Memory B cell (primary cell): ENCODE measurements around the gene NCK2.
"Not testable (repeated sequence)": the region's sequence is repeated elsewhere in the genome, so short reads cannot be mapped to it uniquely, and the experiment has no call there.

Source experiments
- ATAC-seq: fragments of 150-1000 bp; cut with Tn5 transposase; 2 replicates; pipeline ENCODE4 v1.10.0; 2021; ENCODE audit warnings: low read depth, mild to moderate bottlenecking, moderate library complexity
- DNase-seq, 2 donors: peaks; one replicate each; pipeline ENCODE4 v3.0.0; 2022; ENCODE audit warnings: low spot score in 2 of 2
- H3K27ac Mint-ChIP-seq: one replicate; pipeline ENCODE4 v1.8.0; 2022; ENCODE audit warnings: mild to moderate bottlenecking, moderate library complexity, mixed read lengths
- H3K27me3 Mint-ChIP-seq: one replicate; pipeline ENCODE4 v1.8.0; 2022; ENCODE audit warnings: mixed read lengths
- H3K36me3 Mint-ChIP-seq: one replicate; pipeline ENCODE4 v1.8.0; 2022; ENCODE audit warnings: mild to moderate bottlenecking, mixed read lengths
- H3K4me1 Mint-ChIP-seq: one replicate; pipeline ENCODE4 v1.8.0; 2022; ENCODE audit warnings: mixed read lengths
- H3K4me3 Mint-ChIP-seq: one replicate; pipeline ENCODE4 v1.8.0; 2022; ENCODE audit warnings: mild to moderate bottlenecking, moderate library complexity, mixed read lengths
- H3K9me3 Mint-ChIP-seq: one replicate; pipeline ENCODE4 v1.8.0; 2022; ENCODE audit warnings: mixed read lengths

The NCK2 gene

GRCh38 chr2:105771291-105771690 lies 26.6 kb downstream of the NCK2 start:
- H3K9me3 Mint-ChIP-seq, result not testable (repeated sequence)
- peaks cover 47% of the 10 kb centered on the region for H3K4me1 Mint-ChIP-seq

GRCh38 chr2:105771836-105772235 lies 27.1 kb downstream of the NCK2 start:
- no peak for DNase-seq
- Mint-ChIP-seq H3K9me3 (peaks cover 1% of the 10 kb centered on the region), H3K27me3 (no peaks in the 10 kb centered on the region), H3K4me1 (peaks cover 52% of the 10 kb centered on the region), H3K4me3 (no peak overlapping the region), H3K27ac (peak overlapping the region; percentile 88), H3K36me3 (peaks cover 25% of the 10 kb centered on the region)
- ATAC-seq, result no peak

More at GRCh38 chr2:105771291-105771690, 26.6 kb downstream of the NCK2 start:
- ATAC-seq, H3K4me3 Mint-ChIP-seq, DNase-seq, H3K27me3 Mint-ChIP-seq: not testable (repeated sequence)
- Mint-ChIP-seq H3K36me3 (peaks cover 25% of the 10 kb centered on the region), H3K27ac (peak overlapping the region; percentile 88)

GRCh38 chr2:105772362-105772761 lies 27.6 kb downstream of the NCK2 start:
- ATAC-seq, result no peak
- peaks cover 22% of the 10 kb centered on the region for H3K36me3 Mint-ChIP-seq

GRCh38 chr2:105773568-105773967 lies 28.9 kb downstream of the NCK2 start:
- Mint-ChIP-seq H3K4me3 (no peak overlapping the region), H3K9me3 (peaks cover 1% of the 10 kb centered on the region), H3K36me3 (peaks cover 13% of the 10 kb centered on the region), H3K27me3 (no peaks in the 10 kb centered on the region), H3K27ac (peak overlapping the region; percentile 88), H3K4me1 (peaks cover 63% of the 10 kb centered on the region)
- ATAC-seq (no peak), DNase-seq (no peak)

More at GRCh38 chr2:105772362-105772761, 27.6 kb downstream of the NCK2 start:
- H3K4me3 Mint-ChIP-seq, result no peak overlapping the region
- H3K9me3 Mint-ChIP-seq, result peaks cover 1% of the 10 kb centered on the region
- no peaks in the 10 kb centered on the region for H3K27me3 Mint-ChIP-seq
- peak overlapping the region; percentile 88 for H3K27ac Mint-ChIP-seq
- peaks cover 53% of the 10 kb centered on the region for H3K4me1 Mint-ChIP-seq
- no peak for DNase-seq

GRCh38 chr2:105774781-105775337 lies 30.1 kb downstream of the NCK2 start:
- Mint-ChIP-seq H3K27me3 (no peaks in the 10 kb centered on the region), H3K4me3 (no peak overlapping the region), H3K36me3 (peaks cover 9% of the 10 kb centered on the region), H3K27ac (peak overlapping the region; percentile 88), H3K9me3 (no peaks in the 10 kb centered on the region), H3K4me1 (peaks cover 60% of the 10 kb centered on the region)
- ATAC-seq (no peak), DNase-seq (no peak)

GRCh38 chr2:105775809-105776559 lies 31.3 kb downstream of the NCK2 start:
- peaks cover 10% of the 10 kb centered on the region for H3K36me3 Mint-ChIP-seq
- no peaks in the 10 kb centered on the region for H3K9me3 Mint-ChIP-seq
- peak overlapping the region; percentile 88 for H3K27ac Mint-ChIP-seq
- H3K4me1 Mint-ChIP-seq, result peaks cover 64% of the 10 kb centered on the region
- ATAC-seq, result peak; percentile 90
- peak overlapping the region; percentile 61 for H3K4me3 Mint-ChIP-seq
- peak; percentile 48 to 58 for DNase-seq
- no peaks in the 10 kb centered on the region for H3K27me3 Mint-ChIP-seq

- no peaks in the 10 kb centered on the region for H3K27me3 Mint-ChIP-seq
- H3K27ac Mint-ChIP-seq, result peak overlapping the region; percentile 88
- H3K36me3 Mint-ChIP-seq, result peaks cover 13% of the 10 kb centered on the region
- DNase-seq (no peak), ATAC-seq (no peak)
- peak overlapping the region; percentile 61 for H3K4me3 Mint-ChIP-seq
- peaks cover 69% of the 10 kb centered on the region for H3K4me1 Mint-ChIP-seq
- H3K9me3 Mint-ChIP-seq, result no peaks in the 10 kb centered on the region
Measured at GRCh38 chr2:105776560-105776928, 31.8 kb downstream of the NCK2 start.

- Mint-ChIP-seq H3K36me3 (peaks cover 13% of the 10 kb centered on the region), H3K27ac (peak overlapping the region; percentile 88), H3K4me1 (peaks cover 71% of the 10 kb centered on the region), H3K9me3 (no peaks in the 10 kb centered on the region), H3K27me3 (no peaks in the 10 kb centered on the region), H3K4me3 (peak overlapping the region; percentile 57)
- no peak for DNase-seq
- ATAC-seq, result no peak
Measured at GRCh38 chr2:105777031-105777482, 32.3 kb downstream of the NCK2 start.

- DNase-seq (no peak), ATAC-seq (no peak)
- peaks cover 72% of the 10 kb centered on the region for H3K4me1 Mint-ChIP-seq
- H3K9me3 Mint-ChIP-seq, result no peaks in the 10 kb centered on the region
- H3K36me3 Mint-ChIP-seq, result peaks cover 11% of the 10 kb centered on the region
- H3K27ac Mint-ChIP-seq, result peak overlapping the region; percentile 88
- peak overlapping the region; percentile 57 for H3K4me3 Mint-ChIP-seq
- H3K27me3 Mint-ChIP-seq, result no peaks in the 10 kb centered on the region
Measured at GRCh38 chr2:105777506-105778055, 32.9 kb downstream of the NCK2 start.

- DNase-seq, result no peak
- peaks cover 68% of the 10 kb centered on the region for H3K4me1 Mint-ChIP-seq
- H3K36me3 Mint-ChIP-seq, result peaks cover 7% of the 10 kb centered on the region
- no peak overlapping the region for H3K4me3 Mint-ChIP-seq
- H3K9me3 Mint-ChIP-seq, result no peaks in the 10 kb centered on the region
- ATAC-seq, result no peak
- H3K27ac Mint-ChIP-seq, result peak overlapping the region; percentile 88
- no peaks in the 10 kb centered on the region for H3K27me3 Mint-ChIP-seq
Measured at GRCh38 chr2:105778080-105778607, 33.4 kb downstream of the NCK2 start.

GRCh38 chr2:105779394-105779793 lies 34.7 kb downstream of the NCK2 start:
- Mint-ChIP-seq H3K4me1 (peaks cover 62% of the 10 kb centered on the region), H3K27ac (peak overlapping the region; percentile 36), H3K4me3 (no peak overlapping the region), H3K36me3 (peaks cover 4% of the 10 kb centered on the region), H3K27me3 (no peaks in the 10 kb centered on the region), H3K9me3 (no peaks in the 10 kb centered on the region)
- no peak for ATAC-seq
- no peak for DNase-seq

GRCh38 chr2:105780606-105781005 lies 35.9 kb downstream of the NCK2 start:
- H3K4me1 Mint-ChIP-seq, result peaks cover 57% of the 10 kb centered on the region
- H3K4me3 Mint-ChIP-seq, result no peak overlapping the region
- peaks cover 4% of the 10 kb centered on the region for H3K36me3 Mint-ChIP-seq
- peak overlapping the region; percentile 82 for H3K27ac Mint-ChIP-seq
- DNase-seq (no peak), ATAC-seq (no peak)
- H3K9me3 Mint-ChIP-seq, result no peaks in the 10 kb centered on the region
- H3K27me3 Mint-ChIP-seq, result no peaks in the 10 kb centered on the region

GRCh38 chr2:105781274-105781978 lies 36.7 kb downstream of the NCK2 start:
- DNase-seq, result no peak
- H3K4me1 Mint-ChIP-seq, result peaks cover 56% of the 10 kb centered on the region
- H3K27me3 Mint-ChIP-seq, result no peaks in the 10 kb centered on the region
- peaks cover 4% of the 10 kb centered on the region for H3K36me3 Mint-ChIP-seq
- peak overlapping the region; percentile 2 for H3K4me3 Mint-ChIP-seq
- ATAC-seq, result no peak
- no peaks in the 10 kb centered on the region for H3K9me3 Mint-ChIP-seq
- peak overlapping the region; percentile 82 for H3K27ac Mint-ChIP-seq

- Mint-ChIP-seq H3K9me3 (no peaks in the 10 kb centered on the region), H3K27me3 (no peaks in the 10 kb centered on the region), H3K4me1 (peaks cover 56% of the 10 kb centered on the region), H3K27ac (peak overlapping the region; percentile 70), H3K4me3 (no peak overlapping the region), H3K36me3 (peaks cover 4% of the 10 kb centered on the region)
- ATAC-seq, result no peak
- DNase-seq, result no peak
Measured at GRCh38 chr2:105782123-105782522, 37.4 kb downstream of the NCK2 start.
